ENCODE data around the gene ANTXR1.

DNA sequence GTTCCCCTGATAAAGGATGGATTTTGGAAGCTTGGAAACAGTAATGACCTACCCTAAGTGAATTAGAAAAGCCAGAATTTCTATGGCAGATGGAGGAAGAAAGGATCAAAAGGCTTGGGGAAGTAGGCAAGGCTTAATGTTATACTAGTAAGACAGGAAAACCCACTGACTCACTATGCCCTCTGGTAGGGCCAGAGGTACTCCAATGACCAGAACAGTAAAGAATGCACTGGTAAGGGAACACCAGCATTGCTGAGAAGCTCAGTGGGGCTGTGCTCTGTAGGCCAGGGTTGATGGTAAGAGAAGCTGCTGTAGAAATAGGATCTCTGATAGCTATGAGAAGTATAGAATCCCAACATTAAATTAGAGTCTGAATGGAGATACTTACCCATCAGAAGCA is 247.7 kb downstream of the ANTXR1 start:
- TF ChIP-seq TAF1 (IDR thresholded peaks at IDR 0.05; ENCODE audit: low read depth, low read length) (no peak), POLR2AphosphoS5 (IDR thresholded peaks at IDR 0.05; ENCODE audit: low read depth, low read length) (no peak), POLR2A (IDR thresholded peaks at IDR 0.05; ENCODE audit: low read depth, low read length) (no peak), PAX5 (IDR thresholded peaks at IDR 0.05; ENCODE audit: insufficient read depth, low read length, severe bottlenecking) (no peak), SPI1 (IDR thresholded peaks at IDR 0.05; ENCODE audit: low read depth, low read length) (no peak)
